ENCODE measurements around the gene DDX54.

Gene DDX54

DNA sequence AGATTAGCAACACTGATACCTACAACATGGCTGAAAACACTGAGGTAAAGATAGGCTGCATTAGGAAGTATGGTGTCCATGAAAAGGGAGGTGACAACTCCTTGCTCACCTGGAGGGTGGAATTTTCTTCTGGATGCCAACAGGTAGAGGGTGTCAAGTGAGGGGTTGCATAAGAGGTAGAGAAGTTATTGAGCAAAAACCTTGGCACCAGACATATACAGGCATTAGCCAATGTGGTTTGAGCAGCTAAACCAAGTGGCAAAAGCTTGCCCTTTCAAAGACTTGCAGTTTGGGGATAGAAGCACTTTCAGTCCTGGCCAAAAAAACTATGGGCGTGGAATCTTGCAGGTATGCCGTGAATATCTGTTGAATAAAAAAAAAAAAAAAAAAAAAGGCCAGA, 4.1 kb upstream of the DDX54 start:
- no peak for DNase-seq (ENCODE audit: low read depth in 2 of 2)

DNA sequence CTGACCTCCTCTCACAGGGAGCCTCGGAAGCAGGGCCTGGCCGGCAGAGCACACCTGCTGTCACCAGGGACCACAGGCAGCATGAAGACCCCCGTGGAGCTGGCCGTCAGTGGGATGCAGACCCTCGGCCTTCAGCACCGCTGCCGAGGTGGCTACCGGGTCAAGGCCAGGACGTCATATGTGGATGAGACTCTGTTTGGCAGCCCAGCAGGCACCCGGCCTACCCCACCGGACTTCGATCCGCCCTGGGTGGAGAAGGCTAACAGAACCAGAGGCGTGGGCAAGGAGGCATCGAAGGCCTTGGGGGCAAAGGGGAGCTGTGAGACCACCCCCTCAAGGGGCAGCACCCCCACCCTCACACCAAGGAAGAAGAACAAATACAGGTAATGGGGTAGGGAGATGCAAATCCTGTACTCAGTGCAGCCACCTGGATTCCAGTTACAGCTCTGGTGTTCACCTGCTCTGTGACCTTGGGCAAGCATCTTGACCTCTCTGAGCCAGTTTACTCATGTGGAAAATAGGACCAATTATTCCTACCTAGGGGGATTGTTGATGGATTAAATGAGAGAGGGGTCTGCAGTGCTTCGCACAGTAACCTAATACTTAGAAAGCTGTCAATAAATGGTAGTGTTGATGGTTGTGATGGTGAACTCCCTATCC, 1.5 kb upstream of the DDX54 start:
- DNase-seq (ENCODE audit: low read depth in 2 of 2) = no peak

DNA sequence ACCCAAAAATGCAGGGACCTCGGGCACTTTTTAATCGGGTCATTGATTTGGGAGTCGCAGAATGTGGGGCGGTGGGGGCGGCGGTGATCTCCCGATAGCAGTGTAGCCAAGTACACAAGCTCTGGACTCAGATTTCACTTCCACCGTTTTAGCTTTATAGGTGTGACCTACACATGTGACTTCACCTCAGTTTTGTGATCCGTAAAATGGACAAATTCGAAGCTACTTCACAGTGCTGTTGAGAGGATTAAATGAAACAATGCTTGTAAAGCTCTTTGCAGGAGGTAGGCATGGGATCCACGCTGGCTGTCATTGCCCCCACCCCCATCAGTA, 721 bp upstream of the DDX54 start:
- no peak for DNase-seq (ENCODE audit: low read depth in 2 of 2)

DNA sequence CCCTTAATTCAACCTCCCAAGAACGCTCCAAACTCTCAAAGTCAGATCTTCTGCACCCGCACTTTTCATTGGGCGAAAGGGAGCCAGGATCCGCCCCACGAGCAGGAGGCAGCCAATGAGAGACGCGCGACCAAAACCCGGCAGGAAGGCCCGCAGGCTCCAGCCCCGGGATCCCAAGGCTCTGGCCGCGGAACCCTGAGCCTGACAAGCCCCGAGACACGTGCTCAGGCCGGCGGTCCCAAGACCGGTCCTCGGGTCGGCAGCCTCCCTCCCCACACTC, 438 bp downstream of the DDX54 start:
- peak; percentile 60 to 75 for DNase-seq (ENCODE audit: low read depth in 2 of 2)

DNA sequence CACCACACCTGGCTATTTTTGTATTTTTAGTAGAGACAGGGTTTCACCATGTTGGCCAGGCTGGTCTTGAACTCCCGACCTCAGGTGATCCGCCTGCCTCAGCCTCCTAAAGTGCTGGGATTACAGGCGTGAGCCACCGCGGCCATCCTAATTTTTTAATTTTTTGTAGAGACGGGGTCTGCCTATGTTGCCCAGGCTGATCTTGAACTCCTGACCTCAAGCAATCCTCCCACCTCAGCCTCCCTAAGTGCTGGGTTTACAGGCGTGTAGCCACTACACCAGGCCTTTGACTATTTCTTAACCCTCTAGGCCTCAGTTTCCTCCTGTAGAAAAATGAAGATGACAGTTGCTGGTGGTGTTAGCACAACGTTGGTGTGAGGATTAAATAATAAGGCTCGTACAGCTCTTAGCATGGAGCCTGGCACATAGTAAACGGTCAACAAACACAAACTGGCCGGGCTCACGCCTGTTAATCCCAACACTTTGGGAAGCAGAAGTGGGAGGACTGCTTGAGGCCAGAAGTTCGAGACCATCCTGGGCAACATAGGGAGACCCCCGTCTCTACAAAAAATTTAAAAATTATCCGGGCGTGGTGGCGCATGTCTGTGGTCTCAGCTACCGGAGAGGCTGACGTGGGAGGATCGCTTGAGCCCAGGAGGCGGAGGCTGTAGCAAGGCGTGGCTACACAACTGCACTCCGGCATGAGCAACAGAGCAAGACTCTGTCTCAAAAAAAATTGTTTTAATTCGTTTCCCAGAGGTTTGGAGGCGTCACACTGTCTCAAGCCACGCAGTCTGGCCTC, 979 bp downstream of the DDX54 start:
- DNase-seq (ENCODE audit: low read depth in 2 of 2) = no peak

DNA sequence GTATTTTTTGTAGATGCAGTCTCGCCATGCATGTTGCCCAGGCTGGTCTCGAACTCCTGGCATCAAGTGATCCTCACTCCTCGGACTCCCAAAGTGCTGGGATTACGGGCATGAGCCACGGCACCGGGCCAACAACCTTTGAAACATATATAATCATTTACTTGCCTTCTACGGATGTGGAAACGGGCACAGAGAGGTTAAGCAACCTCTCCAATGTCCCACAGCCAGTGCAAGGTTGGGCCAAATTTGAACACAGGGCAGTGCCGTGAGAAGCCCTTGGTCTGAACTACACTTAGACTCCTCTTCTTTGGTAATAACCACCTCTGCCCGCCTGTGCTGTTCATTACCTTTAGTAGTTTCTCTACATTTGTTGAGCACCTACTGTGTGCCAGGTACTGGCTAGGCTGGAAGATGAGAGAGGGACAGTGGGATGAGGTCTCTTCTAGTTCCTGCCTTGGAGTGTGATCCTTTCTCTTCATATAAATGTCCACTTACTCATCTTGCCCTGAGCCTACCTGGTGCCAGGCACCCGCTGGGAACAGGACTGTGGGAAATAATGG, 2.2 kb downstream of the DDX54 start:
- DNase-seq (ENCODE audit: low read depth in 2 of 2) = no peak

DNA sequence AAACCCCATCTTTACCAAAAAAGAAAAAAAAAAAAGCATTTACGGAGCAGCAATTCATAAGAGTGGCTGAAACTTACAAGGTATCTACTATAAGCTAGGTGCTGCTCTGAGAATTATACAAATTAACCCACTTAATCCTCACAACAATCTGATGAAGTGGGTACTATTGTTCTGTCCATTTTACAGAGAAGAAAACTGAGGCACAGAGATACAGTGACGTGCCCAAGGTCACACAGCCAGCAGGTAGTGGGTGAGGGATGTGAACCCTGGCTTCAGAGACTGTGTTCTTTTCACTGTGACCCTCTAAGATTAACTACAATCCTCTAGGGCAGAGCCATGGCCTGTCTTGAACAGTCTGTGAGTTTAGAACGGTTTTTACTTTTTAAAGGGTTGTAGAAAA, 3.3 kb downstream of the DDX54 start:
- DNase-seq (ENCODE audit: low read depth in 2 of 2) = no peak

DNA sequence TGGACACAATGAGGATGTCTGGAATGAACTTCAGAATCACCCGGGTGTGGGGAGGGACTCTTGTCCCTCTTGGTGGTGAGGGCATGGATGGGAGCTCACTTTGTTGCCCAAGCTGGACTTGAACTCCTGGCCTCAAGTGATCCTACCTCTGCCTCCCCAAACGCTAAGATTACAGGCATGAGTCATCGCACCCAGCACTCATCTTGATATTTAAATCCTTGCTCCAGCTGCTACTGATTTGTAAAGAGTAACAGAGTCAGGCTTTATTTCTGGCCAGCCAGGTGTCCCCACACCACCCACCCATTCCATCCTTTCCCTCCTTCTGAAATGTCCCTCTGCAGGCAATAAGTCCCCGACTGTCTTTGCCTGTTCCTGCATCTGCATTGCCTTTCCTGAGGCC, 4.9 kb downstream of the DDX54 start:
- DNase-seq (ENCODE audit: low read depth in 2 of 2) = no peak

DNA sequence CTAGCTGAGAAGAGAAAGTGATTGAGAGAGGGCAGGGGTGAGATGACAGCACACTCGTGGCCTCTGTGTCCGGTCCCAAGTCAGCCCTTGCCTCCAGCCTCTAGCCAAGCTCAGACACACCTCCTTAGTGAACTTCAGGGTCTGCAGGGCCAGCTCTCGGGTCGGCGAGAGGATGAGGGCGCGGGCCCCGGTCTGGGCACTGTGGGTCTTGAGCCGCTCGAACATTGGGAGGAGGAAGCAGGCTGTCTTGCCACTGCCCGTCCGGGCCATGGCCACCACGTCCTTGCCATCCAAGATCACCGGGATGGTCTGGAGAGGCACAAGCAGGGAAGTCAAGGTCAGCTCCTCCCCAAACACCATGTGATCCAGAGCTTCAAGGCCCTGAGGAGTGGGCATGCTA, 6.3 kb downstream of the DDX54 start:
- no peak for DNase-seq (ENCODE audit: low read depth in 2 of 2)

DNA sequence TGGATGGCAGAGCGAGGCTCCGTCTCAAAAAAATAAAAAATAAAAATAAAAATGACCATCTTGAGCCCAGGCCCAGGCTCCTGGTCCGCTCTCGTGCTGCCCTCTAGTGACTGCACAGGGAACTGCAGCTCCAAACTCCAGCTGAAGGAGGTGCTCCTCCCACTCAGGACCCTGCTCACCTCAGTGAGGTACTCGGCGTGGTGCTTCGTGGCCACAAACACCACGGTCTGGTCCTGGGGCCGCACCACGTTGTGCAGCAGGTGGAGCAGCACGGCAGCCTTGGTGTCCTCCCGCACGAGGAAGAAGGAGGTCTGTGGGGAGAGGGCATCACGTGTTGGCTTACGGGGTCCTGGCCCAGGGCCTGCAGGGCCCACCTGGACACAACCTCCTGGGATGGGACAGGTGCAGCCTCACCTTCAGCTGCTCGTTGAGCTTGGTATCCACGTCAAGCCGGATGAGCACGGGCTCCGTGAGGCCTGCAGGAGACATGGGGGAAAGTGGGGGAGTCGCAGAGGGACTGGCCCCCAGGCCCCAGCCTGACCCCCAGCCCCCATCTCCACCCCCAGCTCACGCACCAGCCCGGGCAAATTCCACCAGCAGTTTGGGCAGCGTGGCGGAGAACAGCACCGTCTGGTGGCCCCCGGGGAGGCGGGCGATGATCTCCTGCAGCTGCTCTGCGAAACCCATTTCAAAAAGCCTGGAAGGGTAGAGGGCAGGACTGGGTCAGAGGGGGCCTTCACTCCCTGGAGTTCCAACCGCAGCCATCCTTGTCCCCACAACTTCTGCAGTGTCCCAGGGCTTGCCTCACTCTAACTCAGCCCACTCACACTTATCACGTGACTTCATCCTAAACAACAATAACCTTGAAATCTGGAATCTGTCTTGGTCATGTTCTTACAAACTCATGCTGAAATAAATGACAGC, 10.6 kb downstream of the DDX54 start:
- DNase-seq (ENCODE audit: low read depth in 2 of 2) = peak; percentile 34 to 70

DNA sequence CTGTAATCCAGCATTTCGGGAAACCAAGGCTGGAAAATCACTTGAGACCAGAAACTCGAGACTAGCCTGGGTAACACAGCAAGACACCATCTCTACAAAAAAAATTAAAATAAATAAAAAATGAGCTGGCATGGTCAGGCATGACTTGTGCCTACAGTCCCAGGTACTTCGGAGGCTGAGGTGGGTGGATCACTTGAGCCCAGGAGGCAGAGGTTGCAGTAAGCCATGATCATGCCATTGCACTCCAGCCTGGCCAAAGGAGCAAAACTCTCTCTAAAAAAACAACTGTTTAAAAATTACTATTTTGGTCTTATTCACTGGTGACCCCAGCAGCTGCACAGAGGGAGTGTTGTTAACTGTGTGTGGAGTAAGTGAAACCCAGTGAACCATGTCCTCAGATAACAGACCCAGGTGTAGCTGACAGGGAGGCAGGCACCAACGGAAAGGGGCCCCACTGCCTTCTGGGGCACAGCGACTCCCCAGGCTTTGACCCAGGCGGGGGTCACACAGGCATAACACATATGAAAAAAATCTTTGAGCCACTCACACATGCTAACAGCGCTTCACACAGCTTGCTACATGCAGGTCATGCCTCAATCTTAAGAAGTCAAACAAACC, 12.1 kb downstream of the DDX54 start:
- DNase-seq (ENCODE audit: low read depth in 2 of 2) = no peak

DNA sequence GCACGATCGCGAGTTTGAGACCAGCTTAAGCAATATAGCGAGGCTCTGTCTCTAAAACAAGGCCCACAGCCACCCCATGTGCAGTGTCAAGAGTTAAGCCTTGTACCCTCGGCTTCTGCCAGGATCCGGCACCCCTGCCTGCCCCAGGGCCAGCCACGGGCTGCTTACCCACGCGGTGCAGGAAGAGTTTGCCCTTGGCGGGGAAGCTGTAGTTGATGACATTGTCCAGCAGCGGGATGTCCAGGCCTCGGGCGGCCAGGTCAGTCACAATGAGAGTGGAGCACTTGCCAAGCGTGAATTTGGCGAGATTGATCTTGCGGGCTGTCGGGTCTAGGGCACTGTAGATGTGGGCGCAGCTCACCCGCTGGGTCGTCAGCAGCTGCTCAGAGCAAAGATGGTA, 13.1 kb downstream of the DDX54 start:
- no peak for DNase-seq (ENCODE audit: low read depth in 2 of 2)

DNA sequence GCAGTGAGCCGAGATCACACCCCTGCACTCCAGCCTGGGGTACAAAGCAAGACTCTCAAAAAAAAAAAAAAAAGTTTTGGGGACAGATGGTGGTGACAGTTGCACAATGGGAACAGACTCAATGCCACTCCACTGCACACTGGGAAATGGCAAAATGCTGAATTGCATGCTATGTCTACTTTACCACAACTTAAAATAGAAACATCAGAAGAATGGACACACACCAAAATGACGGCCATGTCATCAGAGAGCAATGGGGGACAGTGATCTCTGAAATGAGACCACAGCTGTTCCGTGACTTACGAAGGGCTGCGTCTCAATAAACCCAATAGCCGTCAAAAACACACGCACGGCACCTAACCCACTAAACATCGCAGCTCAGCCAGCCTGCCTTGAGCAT, 13.7 kb downstream of the DDX54 start:
- DNase-seq (ENCODE audit: low read depth in 2 of 2) = no peak

DNA sequence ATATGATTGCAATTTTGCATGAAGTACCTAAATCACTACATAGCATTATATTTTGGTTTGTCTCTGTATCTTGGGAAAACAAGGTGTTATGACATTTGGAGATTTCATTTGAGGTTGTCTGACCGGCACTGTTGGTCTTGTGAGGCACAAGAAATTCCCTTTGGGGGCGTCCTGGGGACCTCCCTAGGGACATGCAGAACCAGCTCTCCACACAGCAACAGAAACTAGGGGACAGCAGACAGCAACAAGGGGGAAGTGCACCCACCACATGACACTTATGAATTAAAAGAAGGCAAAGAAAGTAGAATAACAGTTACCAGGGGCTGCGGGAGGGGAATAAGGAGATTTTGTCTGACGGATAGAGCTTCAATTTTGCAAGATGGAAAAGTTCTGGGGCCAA, 14.4 kb downstream of the DDX54 start:
- no peak for DNase-seq (ENCODE audit: low read depth in 2 of 2)

DNA sequence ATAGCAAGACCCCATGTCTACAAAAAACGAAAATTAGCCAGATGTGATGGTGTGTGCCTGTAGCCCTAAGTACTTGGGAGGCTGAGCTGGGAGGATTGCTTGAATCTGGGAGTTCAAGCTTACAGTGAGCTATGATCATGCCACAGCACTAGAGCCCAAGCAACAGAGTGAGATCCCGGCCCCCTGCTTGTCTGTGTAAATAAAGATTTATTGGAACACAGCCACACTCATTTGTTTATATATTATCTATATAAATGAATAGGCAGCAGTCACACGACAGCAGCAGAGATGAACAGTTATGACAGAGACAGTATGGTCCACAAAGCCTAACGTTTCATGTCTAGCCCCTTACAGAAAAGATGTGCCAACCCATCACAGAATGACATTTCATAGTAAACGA, 14.8 kb downstream of the DDX54 start:
- no peak for DNase-seq (ENCODE audit: low read depth in 2 of 2)

DNA sequence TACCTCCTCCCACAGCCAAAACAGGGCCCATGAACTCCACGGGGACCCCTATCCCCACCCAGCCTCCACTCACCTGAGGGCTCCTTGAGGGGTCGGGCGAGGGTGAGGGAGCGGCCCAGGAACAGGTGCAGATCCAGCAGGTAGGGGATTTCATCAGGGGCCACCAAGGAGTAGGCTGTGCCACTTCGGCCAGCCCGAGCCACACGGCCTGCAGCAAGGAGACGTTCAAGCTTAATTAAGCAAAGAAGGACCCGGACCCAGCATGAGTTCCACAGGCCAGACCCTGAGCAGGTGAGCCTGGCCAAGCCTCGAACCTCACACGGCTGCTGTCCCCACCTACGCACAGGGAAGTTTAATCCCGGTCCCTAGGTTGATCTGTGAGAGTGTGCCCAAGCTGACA, 15.6 kb downstream of the DDX54 start:
- DNase-seq (ENCODE audit: low read depth in 2 of 2) = no peak

DNA sequence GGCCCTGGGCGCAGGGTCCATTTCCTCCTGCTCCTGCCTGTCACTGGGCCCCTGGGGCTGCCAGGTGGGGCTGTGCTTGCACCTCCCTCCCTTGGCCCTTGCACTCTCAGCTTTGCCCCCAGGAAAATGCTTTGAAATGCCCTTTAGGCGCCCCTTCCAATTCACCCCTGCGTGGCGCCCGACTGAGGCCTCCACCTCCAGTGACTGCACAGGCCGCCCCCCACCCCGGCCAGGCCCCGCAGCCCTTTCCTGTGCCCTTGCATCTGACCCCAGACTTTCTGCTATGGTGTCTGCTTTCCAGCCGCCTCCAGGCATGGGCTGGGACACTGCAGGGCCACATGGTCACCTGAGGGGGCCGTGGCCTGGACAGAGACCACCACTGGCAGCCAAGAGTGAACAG, 17.4 kb downstream of the DDX54 start:
- no peak for DNase-seq (ENCODE audit: low read depth in 2 of 2)

DNA sequence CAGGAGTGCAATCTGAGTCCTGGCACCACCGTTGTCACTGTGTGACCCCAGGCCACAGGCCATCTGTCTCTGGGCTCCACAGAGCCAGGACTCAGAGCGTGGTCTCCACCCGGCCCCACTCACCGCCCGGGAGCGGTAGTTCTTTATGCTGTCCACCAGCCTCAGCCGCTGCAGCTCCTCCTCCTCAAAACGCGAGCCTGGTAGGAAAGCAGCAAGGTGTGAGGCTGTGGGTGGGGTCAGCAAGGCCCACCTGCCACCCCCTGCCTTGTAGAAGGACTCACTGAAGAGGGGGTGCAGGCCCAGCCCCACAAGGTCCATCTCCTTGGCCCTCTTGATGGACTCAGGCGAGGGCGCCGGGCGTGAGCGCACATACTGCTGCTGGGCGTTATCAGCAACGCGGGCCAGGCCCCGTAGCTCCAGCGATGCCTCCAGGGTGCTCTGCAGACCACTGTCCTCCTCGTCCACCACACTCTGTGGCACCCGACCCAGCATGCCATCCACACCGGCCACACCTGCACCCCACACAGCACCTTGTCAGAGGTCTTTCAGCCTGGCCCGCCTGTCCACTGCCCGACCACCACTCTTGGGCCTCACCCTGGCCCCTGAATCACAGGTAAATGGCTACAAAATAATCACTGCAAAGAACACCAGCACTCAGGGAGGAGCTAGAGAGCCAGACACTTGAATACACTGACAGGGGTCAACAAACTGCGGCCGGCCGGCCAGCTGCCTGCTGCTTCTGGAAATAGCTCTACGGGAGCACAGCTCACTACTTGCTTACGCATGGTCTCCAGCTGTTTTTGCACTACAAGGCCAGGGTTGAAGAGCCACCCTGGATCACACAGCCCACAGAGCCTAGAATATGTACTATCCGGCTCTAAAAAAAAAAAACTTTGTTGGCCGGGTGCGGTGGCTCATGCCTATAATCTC, 19.5 kb downstream of the DDX54 start:
- DNase-seq (ENCODE audit: low read depth in 2 of 2) = no peak

DNA sequence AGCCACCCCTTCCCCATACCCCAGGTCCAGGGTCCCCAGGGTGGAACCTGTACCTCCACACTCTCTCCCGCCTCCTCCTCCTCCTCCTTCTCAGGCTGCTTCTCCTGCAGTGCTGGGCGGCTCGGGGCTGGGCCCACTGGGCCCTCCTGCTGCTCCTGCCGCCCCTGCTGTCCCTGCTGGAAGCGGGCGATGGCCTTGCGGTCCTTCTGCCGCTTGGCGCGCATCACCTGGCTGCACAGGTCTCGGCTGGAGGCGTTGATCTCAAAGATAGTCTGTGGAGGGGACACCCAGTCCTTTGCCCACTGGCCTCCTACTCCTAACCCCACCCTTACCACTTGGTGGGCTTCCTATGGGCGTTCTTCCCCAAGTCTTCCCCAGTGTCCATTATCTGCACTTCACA, 21.3 kb downstream of the DDX54 start:
- no peak for DNase-seq (ENCODE audit: low read depth in 2 of 2)

DNA sequence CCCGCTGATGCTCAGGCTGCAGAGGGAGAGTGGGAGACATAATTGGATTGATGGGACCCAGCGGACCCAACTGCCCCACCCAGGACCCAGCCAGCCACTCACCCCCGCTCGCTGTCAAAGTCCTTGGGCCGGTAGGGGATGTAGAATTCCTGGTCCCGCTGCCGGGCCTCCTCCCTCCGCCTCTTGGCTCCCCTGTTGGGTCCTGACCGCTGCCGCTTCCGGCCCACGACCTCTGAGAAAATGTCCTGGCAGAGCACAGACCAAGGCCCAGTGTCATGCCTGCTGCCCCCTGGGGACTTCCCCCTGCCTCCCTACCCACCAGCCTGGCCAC, 22.3 kb downstream of the DDX54 start:
- no peak for DNase-seq (ENCODE audit: low read depth in 2 of 2)
